Measurements from ENCODE around the gene TRIM39.

DNA sequence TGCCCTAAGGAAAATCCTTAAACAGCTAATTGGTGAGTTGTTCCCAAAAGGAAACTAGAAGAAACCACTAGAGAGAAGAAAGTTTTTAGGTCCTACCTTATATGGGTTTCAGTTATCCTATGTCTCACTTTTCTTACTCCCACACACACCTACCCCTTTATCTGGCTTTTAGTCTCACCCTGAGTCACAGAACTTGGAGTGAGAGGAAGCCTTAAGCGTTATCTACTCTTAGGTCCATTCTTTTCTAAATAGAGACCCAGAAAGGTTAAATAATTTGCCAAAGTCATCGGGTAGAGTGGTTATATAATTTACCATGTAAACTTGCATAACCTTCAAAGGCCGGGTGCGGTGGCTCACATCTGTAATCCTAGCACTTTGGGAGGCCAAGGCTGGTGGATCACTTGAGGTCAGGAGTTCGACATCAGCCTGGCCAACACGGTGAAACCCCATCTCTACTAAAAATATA lies 13.9 kb downstream of the TRIM39 start:
- TF ChIP-seq, protein P1, sequence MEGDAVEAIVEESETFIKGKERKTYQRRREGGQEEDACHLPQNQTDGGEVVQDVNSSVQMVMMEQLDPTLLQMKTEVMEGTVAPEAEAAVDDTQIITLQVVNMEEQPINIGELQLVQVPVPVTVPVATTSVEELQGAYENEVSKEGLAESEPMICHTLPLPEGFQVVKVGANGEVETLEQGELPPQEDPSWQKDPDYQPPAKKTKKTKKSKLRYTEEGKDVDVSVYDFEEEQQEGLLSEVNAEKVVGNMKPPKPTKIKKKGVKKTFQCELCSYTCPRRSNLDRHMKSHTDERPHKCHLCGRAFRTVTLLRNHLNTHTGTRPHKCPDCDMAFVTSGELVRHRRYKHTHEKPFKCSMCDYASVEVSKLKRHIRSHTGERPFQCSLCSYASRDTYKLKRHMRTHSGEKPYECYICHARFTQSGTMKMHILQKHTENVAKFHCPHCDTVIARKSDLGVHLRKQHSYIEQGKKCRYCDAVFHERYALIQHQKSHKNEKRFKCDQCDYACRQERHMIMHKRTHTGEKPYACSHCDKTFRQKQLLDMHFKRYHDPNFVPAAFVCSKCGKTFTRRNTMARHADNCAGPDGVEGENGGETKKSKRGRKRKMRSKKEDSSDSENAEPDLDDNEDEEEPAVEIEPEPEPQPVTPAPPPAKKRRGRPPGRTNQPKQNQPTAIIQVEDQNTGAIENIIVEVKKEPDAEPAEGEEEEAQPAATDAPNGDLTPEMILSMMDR (IDR thresholded peaks at IDR 0.05) = no peak
- TF ChIP-seq POLR2A (IDR thresholded peaks at IDR 0.05) = no peak

Data from lower leg skin (tissue), 3 donors.